K562 (cell line): ENCODE results near the gene ELP1.

ENCODE experiments used
- ATF2 ChIP-seq: sonication (generic); formaldehyde crosslinking; IDR thresholded peaks from 2 replicates; pipeline ENCODE4 v1.8.1; 2022; ENCODE audit warnings: missing genetic modification reagents
- CBX3 ChIP-seq, 2 experiments: IDR thresholded peaks; 1 replicate in 1 of 2; 2 replicates in 1 of 2; pipeline ENCODE4 v1.6.1; 2012; ENCODE audit warnings: inconsistent platforms in 2 of 2, low read length in 2 of 2, borderline replicate concordance in 1 of 2, control low read depth in 1 of 2
- MEIS2 ChIP-seq: fragments of 450-650 bp; IDR thresholded peaks from 2 replicates; pipeline ENCODE4 v1.6.1; 2014; ENCODE audit warnings: mild to moderate bottlenecking; ENCODE audit not compliant: partially characterized antibody
- NFE2L1 ChIP-seq: fragments of 450-650 bp; IDR thresholded peaks from 2 replicates; pipeline ENCODE4 v1.6.1; 2016; ENCODE audit warnings: missing genetic modification characterization, low read depth, mild to moderate bottlenecking, missing compliant biosample characterization, moderate library complexity, borderline replicate concordance
- NFIC ChIP-seq: fragments of 450-650 bp; IDR thresholded peaks from 2 replicates; pipeline ENCODE4 v1.6.1; 2017; ENCODE audit warnings: mild to moderate bottlenecking, inconsistent platforms
- POLR2A ChIP-seq: fragments of 450-650 bp; conservative IDR thresholded peaks from 2 replicates; pipeline ENCODE4 v1.6.1; 2016
- RCOR1 ChIP-seq, 2 experiments: IDR thresholded peaks; 2 replicates each; pipeline ENCODE4 v1.6.1; 2012; ENCODE audit warnings: low read depth in 2 of 2, low read length in 2 of 2, borderline replicate concordance in 1 of 2, improper control_type of control experiment in 1 of 2
- SIX5 ChIP-seq, 2 experiments: IDR thresholded peaks; 2 replicates each; pipeline ENCODE4 v1.6.1; 2011; ENCODE audit warnings: low read length in 2 of 2, borderline replicate concordance in 1 of 2, low read depth in 1 of 2, mild to moderate bottlenecking in 1 of 2, moderate library complexity in 1 of 2; ENCODE audit not compliant: insufficient read depth in 1 of 2
- SMARCA4 ChIP-seq: fragments of 450-650 bp; IDR thresholded peaks from 2 replicates; pipeline ENCODE4 v1.6.1; 2016
- ZBTB2 ChIP-seq: fragments of 450-650 bp; IDR thresholded peaks from 2 replicates; pipeline ENCODE4 v1.6.1; 2016; ENCODE audit warnings: antibody characterized with exemption
- ZNF77 ChIP-seq: fragments of 250-450 bp; sonication (Bioruptor Pico); IDR thresholded peaks from 2 replicates; pipeline ENCODE4 v1.5.0; 2020
- TF ChIP-seq, protein P1 (sequence below): fragments of 200-600 bp; sonication (generic); IDR thresholded peaks from one replicate; pipeline ENCODE4 v1.6.1; 2012; ENCODE audit warnings: mild to moderate bottlenecking, low read depth, low read length, inconsistent platforms
- TF ChIP-seq, protein P2 (sequence below), 3 experiments: IDR thresholded peaks in 2 of 3; conservative IDR thresholded peaks in 1 of 3; 2 replicates each; pipeline ENCODE4 v1.5.1; 2011 to 2012; ENCODE audit warnings: low read length in 3 of 3, mild to moderate bottlenecking in 3 of 3, control low read depth in 2 of 3, improper control_type of control experiment in 1 of 3, inconsistent platforms in 1 of 3, low read depth in 1 of 3, mixed read lengths in 1 of 3, moderate library complexity in 1 of 3; ENCODE audit not compliant: insufficient read depth in 2 of 3
- TF ChIP-seq, protein P3 (sequence below): sonication (generic); formaldehyde crosslinking; IDR thresholded peaks from 2 replicates; pipeline ENCODE4 v1.8.1; 2023; ENCODE audit warnings: mild to moderate bottlenecking, missing genetic modification reagents

- TF ChIP-seq CBX3 (IDR thresholded peaks at IDR 0.05; ENCODE audit: borderline replicate concordance in 1 of 2, low read length in 2 of 2) (peak in 1 of 2 experiments; percentile 81; a peak in 2 of 3 replicates), POLR2A (peak; percentile 83), MEIS2 (no peak), SMARCA4 (no peak), RCOR1 (IDR thresholded peaks at IDR 0.05; ENCODE audit: borderline replicate concordance in 1 of 2, low read depth in 2 of 2, low read length in 2 of 2) (peak in 1 of 2 experiments; percentile 91; a peak in 2 of 4 replicates), ATF2 (CRISPR knock-in tag) (peak; percentile 88; the same call in 1 of the 2 replicates), NFE2L1 (no peak), ZNF77 (no peak), ZBTB2 (peak; percentile 41; the same call in 1 of the 2 replicates), SIX5 (IDR thresholded peaks at IDR 0.05; ENCODE audit: borderline replicate concordance in 1 of 2, insufficient read depth in 1 of 2, low read depth in 1 of 2, low read length in 2 of 2) (no peak), NFIC (peak; percentile 76)
- TF ChIP-seq, protein P1, sequence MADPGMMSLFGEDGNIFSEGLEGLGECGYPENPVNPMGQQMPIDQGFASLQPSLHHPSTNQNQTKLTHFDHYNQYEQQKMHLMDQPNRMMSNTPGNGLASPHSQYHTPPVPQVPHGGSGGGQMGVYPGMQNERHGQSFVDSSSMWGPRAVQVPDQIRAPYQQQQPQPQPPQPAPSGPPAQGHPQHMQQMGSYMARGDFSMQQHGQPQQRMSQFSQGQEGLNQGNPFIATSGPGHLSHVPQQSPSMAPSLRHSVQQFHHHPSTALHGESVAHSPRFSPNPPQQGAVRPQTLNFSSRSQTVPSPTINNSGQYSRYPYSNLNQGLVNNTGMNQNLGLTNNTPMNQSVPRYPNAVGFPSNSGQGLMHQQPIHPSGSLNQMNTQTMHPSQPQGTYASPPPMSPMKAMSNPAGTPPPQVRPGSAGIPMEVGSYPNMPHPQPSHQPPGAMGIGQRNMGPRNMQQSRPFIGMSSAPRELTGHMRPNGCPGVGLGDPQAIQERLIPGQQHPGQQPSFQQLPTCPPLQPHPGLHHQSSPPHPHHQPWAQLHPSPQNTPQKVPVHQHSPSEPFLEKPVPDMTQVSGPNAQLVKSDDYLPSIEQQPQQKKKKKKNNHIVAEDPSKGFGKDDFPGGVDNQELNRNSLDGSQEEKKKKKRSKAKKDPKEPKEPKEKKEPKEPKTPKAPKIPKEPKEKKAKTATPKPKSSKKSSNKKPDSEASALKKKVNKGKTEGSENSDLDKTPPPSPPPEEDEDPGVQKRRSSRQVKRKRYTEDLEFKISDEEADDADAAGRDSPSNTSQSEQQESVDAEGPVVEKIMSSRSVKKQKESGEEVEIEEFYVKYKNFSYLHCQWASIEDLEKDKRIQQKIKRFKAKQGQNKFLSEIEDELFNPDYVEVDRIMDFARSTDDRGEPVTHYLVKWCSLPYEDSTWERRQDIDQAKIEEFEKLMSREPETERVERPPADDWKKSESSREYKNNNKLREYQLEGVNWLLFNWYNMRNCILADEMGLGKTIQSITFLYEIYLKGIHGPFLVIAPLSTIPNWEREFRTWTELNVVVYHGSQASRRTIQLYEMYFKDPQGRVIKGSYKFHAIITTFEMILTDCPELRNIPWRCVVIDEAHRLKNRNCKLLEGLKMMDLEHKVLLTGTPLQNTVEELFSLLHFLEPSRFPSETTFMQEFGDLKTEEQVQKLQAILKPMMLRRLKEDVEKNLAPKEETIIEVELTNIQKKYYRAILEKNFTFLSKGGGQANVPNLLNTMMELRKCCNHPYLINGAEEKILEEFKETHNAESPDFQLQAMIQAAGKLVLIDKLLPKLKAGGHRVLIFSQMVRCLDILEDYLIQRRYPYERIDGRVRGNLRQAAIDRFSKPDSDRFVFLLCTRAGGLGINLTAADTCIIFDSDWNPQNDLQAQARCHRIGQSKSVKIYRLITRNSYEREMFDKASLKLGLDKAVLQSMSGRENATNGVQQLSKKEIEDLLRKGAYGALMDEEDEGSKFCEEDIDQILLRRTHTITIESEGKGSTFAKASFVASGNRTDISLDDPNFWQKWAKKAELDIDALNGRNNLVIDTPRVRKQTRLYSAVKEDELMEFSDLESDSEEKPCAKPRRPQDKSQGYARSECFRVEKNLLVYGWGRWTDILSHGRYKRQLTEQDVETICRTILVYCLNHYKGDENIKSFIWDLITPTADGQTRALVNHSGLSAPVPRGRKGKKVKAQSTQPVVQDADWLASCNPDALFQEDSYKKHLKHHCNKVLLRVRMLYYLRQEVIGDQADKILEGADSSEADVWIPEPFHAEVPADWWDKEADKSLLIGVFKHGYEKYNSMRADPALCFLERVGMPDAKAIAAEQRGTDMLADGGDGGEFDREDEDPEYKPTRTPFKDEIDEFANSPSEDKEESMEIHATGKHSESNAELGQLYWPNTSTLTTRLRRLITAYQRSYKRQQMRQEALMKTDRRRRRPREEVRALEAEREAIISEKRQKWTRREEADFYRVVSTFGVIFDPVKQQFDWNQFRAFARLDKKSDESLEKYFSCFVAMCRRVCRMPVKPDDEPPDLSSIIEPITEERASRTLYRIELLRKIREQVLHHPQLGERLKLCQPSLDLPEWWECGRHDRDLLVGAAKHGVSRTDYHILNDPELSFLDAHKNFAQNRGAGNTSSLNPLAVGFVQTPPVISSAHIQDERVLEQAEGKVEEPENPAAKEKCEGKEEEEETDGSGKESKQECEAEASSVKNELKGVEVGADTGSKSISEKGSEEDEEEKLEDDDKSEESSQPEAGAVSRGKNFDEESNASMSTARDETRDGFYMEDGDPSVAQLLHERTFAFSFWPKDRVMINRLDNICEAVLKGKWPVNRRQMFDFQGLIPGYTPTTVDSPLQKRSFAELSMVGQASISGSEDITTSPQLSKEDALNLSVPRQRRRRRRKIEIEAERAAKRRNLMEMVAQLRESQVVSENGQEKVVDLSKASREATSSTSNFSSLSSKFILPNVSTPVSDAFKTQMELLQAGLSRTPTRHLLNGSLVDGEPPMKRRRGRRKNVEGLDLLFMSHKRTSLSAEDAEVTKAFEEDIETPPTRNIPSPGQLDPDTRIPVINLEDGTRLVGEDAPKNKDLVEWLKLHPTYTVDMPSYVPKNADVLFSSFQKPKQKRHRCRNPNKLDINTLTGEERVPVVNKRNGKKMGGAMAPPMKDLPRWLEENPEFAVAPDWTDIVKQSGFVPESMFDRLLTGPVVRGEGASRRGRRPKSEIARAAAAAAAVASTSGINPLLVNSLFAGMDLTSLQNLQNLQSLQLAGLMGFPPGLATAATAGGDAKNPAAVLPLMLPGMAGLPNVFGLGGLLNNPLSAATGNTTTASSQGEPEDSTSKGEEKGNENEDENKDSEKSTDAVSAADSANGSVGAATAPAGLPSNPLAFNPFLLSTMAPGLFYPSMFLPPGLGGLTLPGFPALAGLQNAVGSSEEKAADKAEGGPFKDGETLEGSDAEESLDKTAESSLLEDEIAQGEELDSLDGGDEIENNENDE = no peak
- TF ChIP-seq, protein P2, sequence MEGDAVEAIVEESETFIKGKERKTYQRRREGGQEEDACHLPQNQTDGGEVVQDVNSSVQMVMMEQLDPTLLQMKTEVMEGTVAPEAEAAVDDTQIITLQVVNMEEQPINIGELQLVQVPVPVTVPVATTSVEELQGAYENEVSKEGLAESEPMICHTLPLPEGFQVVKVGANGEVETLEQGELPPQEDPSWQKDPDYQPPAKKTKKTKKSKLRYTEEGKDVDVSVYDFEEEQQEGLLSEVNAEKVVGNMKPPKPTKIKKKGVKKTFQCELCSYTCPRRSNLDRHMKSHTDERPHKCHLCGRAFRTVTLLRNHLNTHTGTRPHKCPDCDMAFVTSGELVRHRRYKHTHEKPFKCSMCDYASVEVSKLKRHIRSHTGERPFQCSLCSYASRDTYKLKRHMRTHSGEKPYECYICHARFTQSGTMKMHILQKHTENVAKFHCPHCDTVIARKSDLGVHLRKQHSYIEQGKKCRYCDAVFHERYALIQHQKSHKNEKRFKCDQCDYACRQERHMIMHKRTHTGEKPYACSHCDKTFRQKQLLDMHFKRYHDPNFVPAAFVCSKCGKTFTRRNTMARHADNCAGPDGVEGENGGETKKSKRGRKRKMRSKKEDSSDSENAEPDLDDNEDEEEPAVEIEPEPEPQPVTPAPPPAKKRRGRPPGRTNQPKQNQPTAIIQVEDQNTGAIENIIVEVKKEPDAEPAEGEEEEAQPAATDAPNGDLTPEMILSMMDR (IDR thresholded peaks at IDR 0.05 in 2 of 3, conservative IDR thresholded peaks at IDR 0.05 in 1 of 3; ENCODE audit: insufficient read depth in 2 of 3, low read depth in 1 of 3, low read length in 3 of 3) = peak; percentile 48 to 61 (median 57)
- TF ChIP-seq, protein P3, sequence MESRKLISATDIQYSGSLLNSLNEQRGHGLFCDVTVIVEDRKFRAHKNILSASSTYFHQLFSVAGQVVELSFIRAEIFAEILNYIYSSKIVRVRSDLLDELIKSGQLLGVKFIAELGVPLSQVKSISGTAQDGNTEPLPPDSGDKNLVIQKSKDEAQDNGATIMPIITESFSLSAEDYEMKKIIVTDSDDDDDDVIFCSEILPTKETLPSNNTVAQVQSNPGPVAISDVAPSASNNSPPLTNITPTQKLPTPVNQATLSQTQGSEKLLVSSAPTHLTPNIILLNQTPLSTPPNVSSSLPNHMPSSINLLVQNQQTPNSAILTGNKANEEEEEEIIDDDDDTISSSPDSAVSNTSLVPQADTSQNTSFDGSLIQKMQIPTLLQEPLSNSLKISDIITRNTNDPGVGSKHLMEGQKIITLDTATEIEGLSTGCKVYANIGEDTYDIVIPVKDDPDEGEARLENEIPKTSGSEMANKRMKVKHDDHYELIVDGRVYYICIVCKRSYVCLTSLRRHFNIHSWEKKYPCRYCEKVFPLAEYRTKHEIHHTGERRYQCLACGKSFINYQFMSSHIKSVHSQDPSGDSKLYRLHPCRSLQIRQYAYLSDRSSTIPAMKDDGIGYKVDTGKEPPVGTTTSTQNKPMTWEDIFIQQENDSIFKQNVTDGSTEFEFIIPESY (CRISPR knock-in tag) = no peak
These were observed at the start of gene ELP1 for GRCh38 chr9:108933718-108934322.
